ENCODE results near the gene MYH7. TPM values are rescaled to one million over a fixed set of nuclear protein-coding genes. Genes with fewer than 3 reads are reported as not detected.
"Not testable (repeated sequence)": the region's sequence is repeated elsewhere in the genome, so short reads cannot be mapped to it uniquely, and the experiment has no call there.

MYH7 gene
- polyA plus RNA-seq, 3 donors = 0.40 to 0.62 (median 0.56) TPM

- no peak for DNase-seq
These were observed 4.8 kb downstream of the MYH7 start for GRCh38 chr14:23430723-23431085.

GRCh38 chr14:23430016-23430722 lies 5.3 kb downstream of the MYH7 start:
- no peak for DNase-seq

- DNase-seq = no peak
These were observed 6.6 kb downstream of the MYH7 start for GRCh38 chr14:23428686-23429495.

- DNase-seq = not testable (repeated sequence)
These were observed 9.7 kb downstream of the MYH7 start for GRCh38 chr14:23425798-23426197.

GRCh38 chr14:23425169-23425568 lies 10.3 kb downstream of the MYH7 start:
- DNase-seq = no peak

- no peak for DNase-seq
These were observed 11.8 kb downstream of the MYH7 start for GRCh38 chr14:23423657-23424056.

GRCh38 chr14:23421594-23421993 lies 13.9 kb downstream of the MYH7 start:
- no peak for DNase-seq

- DNase-seq = not testable (repeated sequence)
These were observed 15.8 kb downstream of the MYH7 start for GRCh38 chr14:23419646-23420045.

GRCh38 chr14:23418021-23418420 lies 17.4 kb downstream of the MYH7 start:
- no peak for DNase-seq

GRCh38 chr14:23417269-23417668 lies 18.2 kb downstream of the MYH7 start:
- DNase-seq = not testable (repeated sequence)

- DNase-seq = no peak
These were observed 18.7 kb downstream of the MYH7 start for GRCh38 chr14:23416801-23417200.

- no peak for DNase-seq
These were observed 19.4 kb downstream of the MYH7 start for GRCh38 chr14:23415821-23416778.

- DNase-seq = no peak
These were observed 20.3 kb downstream of the MYH7 start for GRCh38 chr14:23414906-23415820.

- no peak for DNase-seq
These were observed 21.2 kb downstream of the MYH7 start for GRCh38 chr14:23414254-23414653.

- DNase-seq = no peak
These were observed 21.8 kb downstream of the MYH7 start for GRCh38 chr14:23413681-23414080.

GRCh38 chr14:23411563-23412525 lies 23.6 kb downstream of the MYH7 start:
- DNase-seq = no peak

GRCh38 chr14:23409966-23410635 lies 25.4 kb downstream of the MYH7 start:
- DNase-seq = no peak

GRCh38 chr14:23409475-23409874 lies 26.0 kb downstream of the MYH7 start:
- DNase-seq = no peak

GRCh38 chr14:23408307-23408630 lies 27.2 kb downstream of the MYH7 start:
- no peak for DNase-seq
